Raji (cell line): ENCODE results near the gene BLOC1S3.

ENCODE experiments used
- POLR2A ChIP-seq: IDR thresholded peaks from 2 replicates; pipeline ENCODE4 v1.6.1; 2011; ENCODE audit warnings: low read depth, low read length, control low read depth; ENCODE audit not compliant: insufficient read depth

The BLOC1S3 gene

GRCh38 chr19:45216667-45217066 is 38.1 kb downstream of the BLOC1S3 start:
- TF ChIP-seq POLR2A: no peak

- TF ChIP-seq POLR2A: no peak
Measured at GRCh38 chr19:45217193-45217956, 38.8 kb downstream of the BLOC1S3 start.

- no peak for TF ChIP-seq POLR2A
Measured at GRCh38 chr19:45217957-45218334, 39.4 kb downstream of the BLOC1S3 start.

GRCh38 chr19:45218426-45218825 is 39.8 kb downstream of the BLOC1S3 start:
- TF ChIP-seq POLR2A: no peak

GRCh38 chr19:45218911-45219743 is 40.5 kb downstream of the BLOC1S3 start:
- TF ChIP-seq POLR2A: no peak

- no peak for TF ChIP-seq POLR2A
Measured at GRCh38 chr19:45222724-45223123, 44.1 kb downstream of the BLOC1S3 start.

GRCh38 chr19:45223879-45224278 is 45.3 kb downstream of the BLOC1S3 start:
- no peak for TF ChIP-seq POLR2A

GRCh38 chr19:45224645-45225044 is 46.1 kb downstream of the BLOC1S3 start:
- no peak for TF ChIP-seq POLR2A
